Measurements from ENCODE around the gene CIBAR2. TPM values are rescaled to one million over a fixed set of nuclear protein-coding genes. Genes with fewer than 3 reads are reported as not detected.
"Not testable (repeated sequence)": the region's sequence is repeated elsewhere in the genome, so short reads cannot be mapped to it uniquely, and the experiment has no call there.

CIBAR2 gene
- total RNA-seq, 1 experiment from 2014 or later, result 0.72 TPM

DNA sequence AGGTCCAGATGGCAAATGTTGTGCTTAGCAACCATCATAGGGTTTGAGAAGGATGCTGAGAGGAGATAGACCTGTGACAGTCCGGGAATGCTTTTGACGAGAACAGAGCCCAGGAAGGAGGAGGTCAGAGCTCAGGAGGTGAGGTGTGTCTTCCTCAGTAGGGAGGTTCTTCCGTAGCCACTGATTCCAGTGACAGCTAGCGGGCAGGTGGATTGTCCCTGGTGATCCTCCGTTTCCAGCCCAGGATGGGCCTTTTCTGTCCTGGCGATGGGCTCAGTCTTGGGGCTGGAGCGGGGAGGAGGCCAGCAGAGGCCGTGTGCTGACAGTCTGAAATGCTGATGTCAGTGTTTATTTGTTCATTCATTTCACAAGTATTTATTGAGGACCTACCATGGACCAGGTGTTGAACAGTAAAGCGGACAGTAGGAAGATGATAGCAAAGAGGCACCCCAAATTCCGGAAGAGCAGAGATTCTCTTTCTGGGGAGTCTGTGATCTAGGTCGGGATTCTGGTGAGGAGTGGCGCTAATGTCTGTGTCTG lies 45.9 kb downstream of the CIBAR2 start:
- DNase-seq, result no peak
- no peaks in the 10 kb centered on the region for H3K9me3 ChIP-seq
- no peak overlapping the region for H3K4me3 ChIP-seq
- no peaks in the 10 kb centered on the region for H3K36me3 ChIP-seq
- no peaks in the 10 kb centered on the region for H3K27me3 ChIP-seq

DNA sequence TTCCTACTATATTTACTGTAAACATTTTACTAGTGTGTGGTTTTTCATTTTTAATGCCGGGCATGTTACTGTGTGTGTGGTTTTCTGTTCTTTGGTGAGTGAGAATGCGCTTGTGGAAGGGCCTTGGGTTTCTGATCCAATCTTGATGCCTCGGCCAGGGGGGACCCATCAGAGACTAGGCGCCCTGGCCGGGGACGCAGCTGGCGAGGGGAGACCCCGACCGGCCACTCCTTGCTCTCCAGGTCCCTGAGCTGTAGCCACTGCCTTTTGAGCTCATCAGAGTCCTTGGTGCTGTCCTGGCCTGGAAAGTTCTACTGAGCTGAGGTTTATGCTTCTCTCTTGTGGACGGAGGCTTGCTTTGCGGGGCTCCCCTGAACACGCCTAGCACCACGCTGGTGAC lies 47.2 kb downstream of the CIBAR2 start:
- DNase-seq, result no peak
- Histone ChIP-seq H3K36me3 (no peaks in the 10 kb centered on the region), H3K9me3 (no peaks in the 10 kb centered on the region), H3K4me3 (no peak overlapping the region), H3K27me3 (no peaks in the 10 kb centered on the region)

DNA sequence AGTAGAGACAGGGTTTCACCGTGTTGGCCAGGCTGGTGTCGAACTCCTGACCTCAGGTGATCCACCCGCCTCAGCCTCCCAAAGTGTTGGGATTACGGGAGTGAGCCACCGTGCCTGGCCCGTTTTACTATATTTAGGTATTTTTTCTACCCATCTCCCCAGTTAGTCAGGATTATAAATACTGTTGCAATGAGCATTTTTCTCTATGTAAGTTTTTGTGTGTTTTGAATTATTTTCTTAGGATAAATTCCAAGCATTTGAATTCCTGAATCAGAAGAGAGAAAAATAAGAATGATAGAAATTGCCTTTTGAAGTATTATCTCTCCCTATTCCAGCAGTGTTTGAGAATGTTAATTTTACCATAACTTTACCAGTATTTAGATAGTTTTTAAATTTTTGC lies 48.1 kb downstream of the CIBAR2 start:
- Histone ChIP-seq H3K27me3 (no peaks in the 10 kb centered on the region), H3K9me3 (no peaks in the 10 kb centered on the region), H3K36me3 (no peaks in the 10 kb centered on the region), H3K4me3 (no peak overlapping the region)
- no peak for DNase-seq

DNA sequence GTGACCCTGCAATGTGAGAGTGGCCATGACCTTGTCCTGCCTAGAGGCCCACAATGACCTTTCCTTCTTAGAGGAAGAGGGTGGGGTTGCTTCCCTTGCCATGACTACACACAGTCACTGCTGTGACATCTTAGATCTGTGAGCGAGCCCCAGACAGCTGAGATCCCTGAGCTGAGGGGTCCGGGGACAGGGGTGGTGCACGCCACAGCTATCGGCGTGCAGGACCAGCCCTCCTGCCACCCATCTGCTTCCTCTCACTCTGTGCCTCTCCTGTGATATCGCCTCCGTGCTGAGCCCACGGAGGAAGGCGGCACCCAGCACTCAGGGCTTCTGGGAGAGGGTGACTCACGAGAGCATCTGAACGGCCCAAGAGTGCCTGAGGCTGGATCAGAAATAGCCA lies 49.4 kb downstream of the CIBAR2 start:
- H3K4me3 ChIP-seq, result no peak overlapping the region
- no peaks in the 10 kb centered on the region for H3K36me3 ChIP-seq
- no peak for DNase-seq
- no peaks in the 10 kb centered on the region for H3K27me3 ChIP-seq
- H3K9me3 ChIP-seq, result no peaks in the 10 kb centered on the region

DNA sequence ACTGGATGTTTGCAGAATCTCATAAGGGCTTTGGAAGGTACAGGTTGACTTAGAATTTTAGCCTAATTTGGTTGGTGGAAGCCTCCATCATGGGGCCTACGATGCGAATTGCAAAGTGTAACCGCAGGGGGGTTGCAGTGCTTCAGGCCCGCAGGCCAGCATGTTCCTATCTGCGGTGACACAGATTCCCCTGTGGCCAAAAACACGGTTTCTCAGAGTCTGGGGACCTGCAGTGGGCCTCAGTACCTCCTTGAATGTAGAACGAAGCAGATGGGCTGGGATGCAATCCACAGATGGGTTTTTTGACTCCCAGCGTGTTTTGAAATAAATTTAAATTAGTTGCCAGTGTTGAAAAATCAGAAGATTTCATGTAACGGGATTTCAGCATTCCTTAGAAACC lies 49.9 kb downstream of the CIBAR2 start:
- DNase-seq, result no peak
- Histone ChIP-seq H3K36me3 (no peaks in the 10 kb centered on the region), H3K27me3 (no peaks in the 10 kb centered on the region)

DNA sequence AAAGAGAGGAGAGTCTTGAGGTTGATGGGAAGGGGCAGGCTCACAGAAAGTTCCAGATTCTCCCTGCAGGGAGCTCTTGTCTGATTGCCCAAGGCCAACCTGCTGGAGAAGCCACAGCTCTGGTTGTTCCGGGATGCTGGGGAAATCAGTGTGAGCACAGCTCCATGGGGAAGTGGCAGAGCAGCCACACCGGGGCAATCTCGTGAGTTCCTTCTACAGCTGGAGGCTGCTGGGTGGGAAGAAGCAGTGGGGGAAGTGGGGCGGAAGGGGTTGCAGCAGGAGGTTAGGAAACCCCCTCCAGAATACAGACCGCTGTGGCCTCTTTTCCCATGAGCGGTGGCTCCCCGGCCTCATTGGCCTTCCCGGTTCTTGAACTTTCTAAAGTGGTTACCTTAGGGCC lies 50.7 kb downstream of the CIBAR2 start:
- no peaks in the 10 kb centered on the region for H3K36me3 ChIP-seq
- H3K4me3 ChIP-seq, result no peak overlapping the region
- no peaks in the 10 kb centered on the region for H3K9me3 ChIP-seq
- DNase-seq, result no peak
- no peaks in the 10 kb centered on the region for H3K27me3 ChIP-seq

More for the DNA sequence above, 49.9 kb downstream of the CIBAR2 start:
- H3K9me3 ChIP-seq, result no peaks in the 10 kb centered on the region
- H3K4me3 ChIP-seq, result no peak overlapping the region

DNA sequence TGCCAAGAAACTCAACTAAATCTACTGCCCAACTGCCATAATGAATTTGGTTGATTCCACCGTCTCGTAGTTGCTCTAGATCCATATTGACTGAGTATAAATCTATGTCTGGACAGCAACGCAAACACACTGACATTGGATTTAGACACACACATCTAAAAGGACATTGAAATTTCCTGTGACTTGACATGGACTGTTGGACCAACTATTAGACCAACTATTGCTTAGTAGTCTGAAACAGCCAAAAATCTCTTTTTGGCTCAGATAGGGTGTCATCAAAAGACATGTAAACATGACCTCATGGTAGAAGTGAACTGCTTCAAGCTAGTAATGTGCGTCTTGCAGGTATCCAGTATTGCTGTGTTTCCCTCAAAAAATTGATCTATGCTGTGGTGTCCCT lies 53.4 kb downstream of the CIBAR2 start:
- no peak overlapping the region for H3K4me3 ChIP-seq
- H3K9me3 ChIP-seq, result no peaks in the 10 kb centered on the region
- H3K27me3 ChIP-seq, result no peaks in the 10 kb centered on the region
- no peaks in the 10 kb centered on the region for H3K36me3 ChIP-seq
- DNase-seq, result no peak

DNA sequence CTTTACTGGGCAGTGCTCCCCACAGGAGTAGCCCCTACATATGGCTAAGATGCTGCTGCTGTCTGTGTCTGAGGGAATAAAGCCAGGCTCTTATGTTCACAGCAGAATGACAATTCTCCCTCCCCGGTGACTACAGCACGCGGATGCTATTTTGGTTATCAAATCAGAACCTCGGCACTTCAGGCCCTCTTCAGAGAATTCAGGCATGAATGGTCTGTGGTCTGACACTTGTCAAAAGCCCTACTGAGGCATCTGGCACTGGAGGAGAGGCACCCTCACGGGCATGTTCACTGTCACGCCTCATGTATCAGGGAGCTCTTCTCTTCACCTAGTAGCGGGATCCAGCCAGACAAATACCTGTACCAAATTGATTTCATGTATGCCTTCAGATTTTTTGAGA lies 54.3 kb downstream of the CIBAR2 start:
- no peak for DNase-seq
- no peaks in the 10 kb centered on the region for H3K36me3 ChIP-seq
- H3K27me3 ChIP-seq, result no peaks in the 10 kb centered on the region
- no peaks in the 10 kb centered on the region for H3K9me3 ChIP-seq
- H3K4me3 ChIP-seq, result no peak overlapping the region

DNA sequence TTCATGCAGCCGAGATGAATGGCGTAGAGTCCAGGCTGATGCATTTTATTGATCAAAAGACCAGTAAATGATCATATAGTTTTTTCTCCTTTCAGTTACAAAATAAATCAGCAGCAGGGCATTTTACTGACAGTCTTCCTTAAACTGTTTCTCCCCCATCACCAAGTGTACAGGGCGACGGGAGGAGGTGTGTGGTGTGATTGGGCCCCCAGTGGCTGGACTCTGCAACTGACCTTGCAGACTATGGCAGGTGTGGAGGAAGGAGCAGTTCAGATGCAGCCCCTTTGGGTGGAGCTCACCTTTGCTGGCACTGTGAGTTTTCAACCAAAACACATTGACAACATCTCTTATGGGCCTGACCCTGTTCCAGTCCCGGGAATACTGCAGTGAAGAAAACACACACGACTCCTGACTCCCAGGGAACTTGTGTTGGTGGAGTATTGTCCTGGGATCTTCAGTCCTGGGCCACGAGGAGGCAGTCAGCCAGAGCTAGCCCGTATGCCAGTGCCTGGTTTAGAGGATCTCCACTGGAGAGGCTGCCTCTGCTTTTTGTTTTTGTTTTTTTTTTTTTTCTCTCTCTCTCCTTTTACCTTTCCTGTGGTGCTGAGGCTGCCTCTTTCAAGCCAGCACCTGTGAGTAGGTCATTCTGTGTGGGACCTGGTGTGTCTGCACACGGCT lies 54.9 kb downstream of the CIBAR2 start:
- no peaks in the 10 kb centered on the region for H3K36me3 ChIP-seq
- DNase-seq, result no peak

DNA sequence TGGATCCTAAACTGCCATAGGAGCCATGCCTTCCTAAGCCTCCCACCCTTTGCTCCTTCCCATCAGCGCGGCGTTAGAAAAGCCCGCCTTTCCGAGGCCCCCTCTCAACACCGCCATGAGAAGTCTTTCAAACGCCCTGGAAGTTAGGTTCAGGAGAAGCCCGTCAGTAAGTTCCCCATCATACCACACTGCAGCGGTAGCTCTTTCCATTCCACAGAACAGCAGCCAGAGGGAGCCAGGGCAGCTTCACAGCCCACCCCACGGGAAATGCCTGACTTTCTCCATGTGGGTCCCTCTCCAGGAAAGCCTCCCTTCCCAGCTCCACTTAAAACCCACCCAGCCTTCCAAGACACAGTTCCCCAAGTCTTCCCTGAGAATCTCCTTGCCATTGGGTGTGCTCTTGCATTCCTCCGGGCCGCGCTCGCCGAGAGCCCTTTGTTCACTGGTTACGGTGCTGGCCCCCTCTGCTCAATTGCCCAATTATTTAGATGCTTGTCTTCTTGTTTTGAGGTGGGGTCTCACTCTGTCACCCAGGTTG lies 56.0 kb downstream of the CIBAR2 start:
- no peaks in the 10 kb centered on the region for H3K9me3 ChIP-seq
- DNase-seq, result no peak
- no peaks in the 10 kb centered on the region for H3K36me3 ChIP-seq
- H3K27me3 ChIP-seq, result no peaks in the 10 kb centered on the region
- no peak overlapping the region for H3K4me3 ChIP-seq

More for the DNA sequence above, 54.9 kb downstream of the CIBAR2 start:
- Histone ChIP-seq H3K4me3 (no peak overlapping the region), H3K27me3 (no peaks in the 10 kb centered on the region), H3K9me3 (no peaks in the 10 kb centered on the region)

DNA sequence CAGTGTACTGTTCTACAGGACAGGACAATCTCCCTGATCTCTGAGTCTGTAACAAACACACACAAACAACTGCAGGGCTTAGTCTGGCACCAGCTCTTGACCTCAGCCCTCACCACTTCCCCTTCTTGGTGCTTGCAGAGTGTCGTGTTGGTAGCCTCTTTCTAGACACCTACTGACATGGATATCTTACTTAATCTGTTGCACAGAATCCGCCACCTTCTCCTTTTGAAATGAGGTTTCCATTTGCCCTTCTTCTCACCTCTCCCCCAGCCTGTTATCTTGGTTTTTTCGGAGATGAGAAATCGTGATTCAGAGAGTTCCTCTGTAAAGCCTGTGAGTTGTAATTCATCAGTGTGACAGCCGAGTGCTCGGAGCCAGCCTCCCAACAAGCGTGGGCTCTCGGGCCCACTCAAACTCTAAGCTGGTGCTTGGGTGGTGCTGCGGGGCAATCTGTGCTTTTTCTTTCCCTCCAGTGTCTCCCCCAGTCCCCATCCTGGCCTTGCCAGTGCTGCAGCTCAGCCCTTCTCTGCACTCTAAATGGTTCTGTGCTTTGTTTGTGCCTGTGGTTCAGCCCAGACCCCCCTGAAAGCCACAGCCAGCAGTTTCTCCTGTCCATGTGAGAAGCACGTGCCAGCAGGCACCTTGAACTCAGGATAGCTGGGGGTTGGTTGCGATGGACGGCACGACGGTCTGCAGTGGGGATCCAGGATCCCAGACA lies 56.6 kb downstream of the CIBAR2 start:
- H3K27me3 ChIP-seq, result no peaks in the 10 kb centered on the region
- DNase-seq, result no peak
- H3K4me3 ChIP-seq, result 0 out of 2 replicates have a peak overlapping the region, but pooled peaks have one; percentile 7
- no peaks in the 10 kb centered on the region for H3K36me3 ChIP-seq
- H3K9me3 ChIP-seq, result no peaks in the 10 kb centered on the region

DNA sequence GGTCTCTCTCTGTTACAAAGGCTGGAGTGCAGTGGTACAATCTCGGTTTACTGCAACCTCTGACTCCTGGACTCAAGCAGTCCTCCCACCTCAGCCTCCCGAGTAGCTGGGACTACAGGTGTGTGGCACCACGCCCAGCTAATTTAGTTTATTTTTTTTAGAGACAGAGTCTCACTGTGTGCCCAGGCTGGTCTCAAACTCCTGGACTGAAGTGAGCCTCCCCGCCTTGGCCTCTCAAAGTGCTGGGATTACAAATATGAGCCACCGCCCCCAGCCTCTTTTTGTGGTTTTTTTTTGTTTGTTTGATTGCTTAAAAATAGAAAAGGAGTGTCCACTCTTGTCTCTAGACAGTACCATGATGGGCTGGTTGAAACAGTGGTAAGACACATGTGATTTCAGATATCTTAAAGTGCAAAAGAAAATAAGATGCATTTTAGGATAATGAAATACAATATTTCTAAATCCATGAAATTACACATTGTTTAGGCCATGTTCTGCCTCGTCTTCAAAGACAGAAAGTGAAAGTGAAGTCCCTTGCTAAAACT lies 57.3 kb downstream of the CIBAR2 start:
- Histone ChIP-seq H3K9me3 (no peaks in the 10 kb centered on the region), H3K4me3 (0 out of 2 replicates have a peak overlapping the region, but pooled peaks have one; percentile 7), H3K27me3 (no peaks in the 10 kb centered on the region), H3K36me3 (no peaks in the 10 kb centered on the region)
- no peak for DNase-seq

DNA sequence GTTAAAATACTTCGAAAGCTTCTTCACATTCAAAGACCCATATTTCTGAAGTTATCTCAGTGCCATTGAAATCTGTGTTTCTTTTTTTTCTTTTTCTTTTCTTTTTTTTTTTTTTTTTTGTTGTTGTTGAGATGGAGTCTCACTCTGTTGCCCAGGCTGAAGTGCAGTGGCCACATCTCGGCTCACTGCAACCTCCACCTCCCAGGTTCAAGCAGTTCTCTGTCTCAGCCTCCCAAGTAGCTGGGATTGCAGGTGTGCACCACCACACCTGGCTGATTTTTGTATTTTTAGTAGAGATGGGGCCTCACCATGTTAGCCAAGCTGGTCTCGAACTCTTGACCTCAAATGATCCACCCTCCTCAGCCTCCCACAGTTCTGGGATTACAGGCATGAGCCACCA lies 58.0 kb downstream of the CIBAR2 start:
- not testable (repeated sequence) for DNase-seq, H3K4me3 ChIP-seq, H3K9me3 ChIP-seq, H3K36me3 ChIP-seq, H3K27me3 ChIP-seq

DNA sequence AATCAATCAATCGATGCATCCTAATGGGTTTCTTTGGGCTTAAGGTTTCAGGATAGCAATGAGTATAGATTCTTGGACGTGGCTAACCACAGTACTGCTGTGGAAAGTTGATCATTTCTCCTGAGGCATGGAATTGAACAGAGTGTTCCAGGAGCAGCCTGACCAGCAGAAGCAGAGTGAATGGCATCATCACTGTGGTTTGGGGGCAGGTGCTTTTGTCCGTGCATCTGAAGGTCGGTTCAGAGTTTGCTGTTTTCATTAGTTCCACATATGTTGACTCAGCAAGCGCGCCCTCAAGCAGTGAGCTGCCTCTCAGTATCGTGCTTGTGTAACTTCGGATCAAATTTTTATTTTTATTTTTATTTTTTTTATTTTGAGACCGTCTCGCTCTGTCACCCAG lies 59.7 kb downstream of the CIBAR2 start:
- H3K36me3 ChIP-seq, result no peaks in the 10 kb centered on the region
- H3K9me3 ChIP-seq, result no peaks in the 10 kb centered on the region
- H3K27me3 ChIP-seq, result no peaks in the 10 kb centered on the region
- no peak for DNase-seq
- no peak overlapping the region for H3K4me3 ChIP-seq

DNA sequence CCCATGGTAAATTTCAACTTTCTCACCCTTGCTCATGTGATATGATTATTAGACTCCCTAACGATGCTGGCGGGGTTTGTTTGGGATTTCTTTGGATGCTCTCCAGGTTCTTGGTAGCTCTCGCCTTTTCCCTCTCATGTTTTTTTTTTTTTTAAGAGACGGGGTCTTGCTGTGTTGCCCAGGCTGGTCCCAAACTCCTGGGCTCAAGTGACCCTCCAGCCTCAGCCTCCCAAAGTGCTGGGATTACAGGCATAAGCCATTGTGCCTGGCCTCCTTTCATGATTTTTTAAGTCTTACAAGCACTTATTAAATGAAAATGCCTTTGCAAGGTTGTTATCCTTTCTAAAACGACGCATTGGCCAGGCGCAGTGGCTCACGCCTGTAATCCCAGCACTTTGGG lies 60.6 kb downstream of the CIBAR2 start:
- Histone ChIP-seq H3K9me3 (no peaks in the 10 kb centered on the region), H3K4me3 (no peak overlapping the region), H3K27me3 (no peaks in the 10 kb centered on the region), H3K36me3 (no peaks in the 10 kb centered on the region)
- DNase-seq, result no peak

DNA sequence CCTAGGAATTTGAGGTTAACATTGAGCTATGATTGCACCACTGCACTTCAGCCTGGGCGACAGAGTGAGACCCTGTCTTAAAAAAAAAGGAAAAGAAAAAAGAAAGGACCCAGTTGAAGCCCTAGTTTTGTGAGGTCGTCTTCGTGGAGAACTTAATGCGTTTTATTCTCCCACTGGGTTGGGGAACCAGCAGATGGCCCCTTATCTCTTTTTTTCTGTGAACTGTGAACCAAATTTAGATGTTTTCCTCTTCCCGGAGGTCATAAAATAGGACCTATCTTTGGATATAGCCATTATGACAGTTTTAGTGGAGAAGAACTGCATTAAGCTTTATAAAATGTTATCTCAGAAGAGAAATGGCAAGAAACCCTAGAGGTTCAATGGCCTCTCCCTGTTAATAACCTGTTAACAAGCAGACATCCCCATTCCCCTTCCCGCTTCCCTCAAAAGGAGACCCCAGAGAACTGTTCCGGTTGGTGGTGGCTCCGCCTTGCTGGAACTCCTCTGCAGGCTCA lies 61.1 kb downstream of the CIBAR2 start:
- no peaks in the 10 kb centered on the region for H3K9me3 ChIP-seq
- H3K36me3 ChIP-seq, result no peaks in the 10 kb centered on the region
- no peak for DNase-seq
- no peaks in the 10 kb centered on the region for H3K27me3 ChIP-seq
- no peak overlapping the region for H3K4me3 ChIP-seq

DNA sequence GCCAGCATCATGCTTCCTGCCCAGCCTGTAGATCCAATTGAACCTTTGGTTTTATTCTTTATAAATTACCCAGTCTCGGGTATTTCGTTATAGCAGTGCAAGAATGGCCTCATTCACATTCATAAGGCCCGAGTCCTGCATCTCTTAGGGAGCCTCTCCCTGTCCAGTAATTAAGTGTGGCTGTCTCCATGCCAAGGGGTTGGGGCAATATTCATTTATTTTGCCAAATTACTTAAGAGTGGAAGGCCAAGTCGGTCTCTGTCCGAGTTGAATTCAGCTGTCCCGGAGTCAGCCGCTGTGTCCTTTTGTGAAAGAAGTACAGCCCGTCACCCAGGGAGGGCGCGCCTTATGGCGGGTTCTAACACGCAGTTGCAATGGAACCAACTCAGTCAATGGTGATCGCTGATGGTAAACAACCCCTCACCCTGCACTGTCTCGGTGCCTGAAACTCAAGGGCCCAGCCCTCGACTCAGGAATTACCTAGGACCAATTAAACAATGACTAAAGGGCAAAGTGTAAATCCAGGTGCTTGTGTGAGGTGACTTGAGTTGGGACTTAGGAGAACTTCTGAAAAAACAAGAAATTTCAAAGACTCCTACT lies 62.5 kb downstream of the CIBAR2 start:
- Histone ChIP-seq H3K36me3 (no peaks in the 10 kb centered on the region), H3K4me3 (no peak overlapping the region), H3K27me3 (no peaks in the 10 kb centered on the region), H3K9me3 (no peaks in the 10 kb centered on the region)
- DNase-seq, result no peak

Data from MG63 (cell line).